ENCODE results near the gene KDM5C. TPM values are rescaled to one million over a fixed set of nuclear protein-coding genes. Genes with fewer than 3 reads are reported as not detected.

The KDM5C gene
- total RNA-seq, 3 donors from 2014 or later: 63.5 to 136 (median 123) TPM

DNA sequence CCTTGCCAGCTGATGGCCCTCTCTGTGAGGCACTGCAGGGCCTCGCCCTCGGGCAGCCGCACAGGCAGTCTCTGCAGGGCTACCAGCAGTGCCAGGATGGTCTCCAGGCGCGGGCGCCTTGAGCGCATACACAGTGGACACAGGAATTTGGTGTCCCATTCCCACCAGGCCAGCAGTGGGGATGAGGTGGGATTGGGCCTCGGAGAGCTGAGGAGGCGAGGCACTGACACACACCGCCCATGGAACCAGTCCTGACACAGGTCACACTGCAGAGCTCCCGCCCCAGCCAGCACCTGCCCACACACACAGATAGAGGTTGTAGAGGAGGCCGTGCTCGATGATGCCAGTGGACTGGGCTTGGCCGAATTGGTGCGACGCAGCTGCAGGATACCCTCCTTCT lies 30.7 kb downstream of the KDM5C start:
- TF ChIP-seq, protein P1, sequence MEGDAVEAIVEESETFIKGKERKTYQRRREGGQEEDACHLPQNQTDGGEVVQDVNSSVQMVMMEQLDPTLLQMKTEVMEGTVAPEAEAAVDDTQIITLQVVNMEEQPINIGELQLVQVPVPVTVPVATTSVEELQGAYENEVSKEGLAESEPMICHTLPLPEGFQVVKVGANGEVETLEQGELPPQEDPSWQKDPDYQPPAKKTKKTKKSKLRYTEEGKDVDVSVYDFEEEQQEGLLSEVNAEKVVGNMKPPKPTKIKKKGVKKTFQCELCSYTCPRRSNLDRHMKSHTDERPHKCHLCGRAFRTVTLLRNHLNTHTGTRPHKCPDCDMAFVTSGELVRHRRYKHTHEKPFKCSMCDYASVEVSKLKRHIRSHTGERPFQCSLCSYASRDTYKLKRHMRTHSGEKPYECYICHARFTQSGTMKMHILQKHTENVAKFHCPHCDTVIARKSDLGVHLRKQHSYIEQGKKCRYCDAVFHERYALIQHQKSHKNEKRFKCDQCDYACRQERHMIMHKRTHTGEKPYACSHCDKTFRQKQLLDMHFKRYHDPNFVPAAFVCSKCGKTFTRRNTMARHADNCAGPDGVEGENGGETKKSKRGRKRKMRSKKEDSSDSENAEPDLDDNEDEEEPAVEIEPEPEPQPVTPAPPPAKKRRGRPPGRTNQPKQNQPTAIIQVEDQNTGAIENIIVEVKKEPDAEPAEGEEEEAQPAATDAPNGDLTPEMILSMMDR (IDR thresholded peaks at IDR 0.05): no peak
- TF ChIP-seq POLR2A (IDR thresholded peaks at IDR 0.05) (no peak), POLR2AphosphoS5 (IDR thresholded peaks at IDR 0.05) (no peak)
- no peaks in the 10 kb centered on the region for H3K4me1 ChIP-seq
- peaks cover 56% of the 10 kb centered on the region for H3K36me3 ChIP-seq
- no peaks in the 10 kb centered on the region for H3K9me3 ChIP-seq
- H3K27me3 ChIP-seq: no peaks in the 10 kb centered on the region
- no peak overlapping the region for H3K27ac ChIP-seq
- no peak for DNase-seq (ENCODE audit: low spot score in 2 of 2)
- H3K4me3 ChIP-seq: no peak overlapping the region
- intact Hi-C loops (cut with DNase I; ENCODE audit: low total_unique reads): no loop called here

DNA sequence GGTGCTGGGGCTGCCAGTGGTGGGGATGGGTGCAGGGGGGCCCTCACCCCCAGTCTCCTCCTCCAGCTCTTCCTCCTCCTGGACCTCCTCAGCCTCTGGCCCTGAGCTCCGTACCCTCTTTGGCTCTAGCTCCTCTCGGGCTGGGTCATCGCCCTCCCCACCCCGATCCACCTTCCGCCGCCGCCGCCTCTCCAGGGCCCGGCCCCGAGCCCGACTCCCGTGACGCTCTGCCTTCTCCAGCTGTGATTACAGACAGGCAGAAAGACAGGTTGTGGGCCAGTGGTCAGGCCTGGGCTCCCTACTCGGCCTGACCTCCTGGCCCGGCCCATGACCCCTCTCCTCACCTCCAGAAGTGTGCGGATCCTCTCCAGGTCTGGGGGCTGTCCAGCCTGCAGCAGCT lies 31.9 kb downstream of the KDM5C start:
- Histone ChIP-seq H3K4me1 (no peaks in the 10 kb centered on the region), H3K36me3 (peaks cover 48% of the 10 kb centered on the region), H3K9me3 (no peaks in the 10 kb centered on the region), H3K27ac (no peak overlapping the region), H3K4me3 (no peak overlapping the region), H3K27me3 (no peaks in the 10 kb centered on the region)
- no peak for TF ChIP-seq POLR2AphosphoS5 (IDR thresholded peaks at IDR 0.05)
- TF ChIP-seq, protein P1 (IDR thresholded peaks at IDR 0.05): no peak
- no peak for DNase-seq (ENCODE audit: low spot score in 2 of 2)
- intact Hi-C loops (cut with DNase I; ENCODE audit: low total_unique reads): no loop called here

DNA sequence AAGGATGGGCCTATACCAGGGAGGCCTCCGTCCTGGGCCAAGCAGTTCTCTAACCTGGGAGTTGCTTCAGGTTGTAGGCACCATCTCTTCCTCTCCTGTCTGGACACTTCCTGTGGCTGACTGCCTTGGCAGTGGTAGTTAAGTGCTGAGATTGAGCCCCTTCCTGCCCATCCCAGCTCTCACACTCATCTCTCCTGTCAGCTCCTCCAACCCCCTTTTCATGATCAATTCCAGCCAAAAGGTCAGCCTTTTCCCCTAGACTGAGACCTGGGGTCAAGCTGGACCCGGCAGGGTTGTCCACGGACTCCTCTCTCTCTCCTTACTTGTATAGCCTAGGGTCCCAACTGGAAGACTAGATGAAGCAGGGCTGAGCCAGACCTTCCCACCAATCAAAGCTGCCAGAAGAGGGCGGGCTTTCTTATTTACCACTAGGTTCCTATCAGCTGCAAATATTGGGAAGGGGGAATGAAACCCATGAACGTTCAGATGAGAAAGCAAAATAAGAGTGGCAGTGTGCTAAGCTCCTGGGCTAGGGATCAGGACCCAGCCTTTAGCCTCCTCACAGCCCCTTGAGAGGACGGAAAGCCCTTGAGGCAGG lies 34.5 kb downstream of the KDM5C start:
- Histone ChIP-seq H3K4me3 (no peak overlapping the region), H3K9me3 (no peaks in the 10 kb centered on the region), H3K27ac (no peak overlapping the region), H3K4me1 (no peaks in the 10 kb centered on the region), H3K36me3 (peaks cover 27% of the 10 kb centered on the region), H3K27me3 (no peaks in the 10 kb centered on the region)
- no peak for DNase-seq (ENCODE audit: low spot score in 2 of 2)
- TF ChIP-seq, protein P1 (IDR thresholded peaks at IDR 0.05): no peak
- TF ChIP-seq POLR2AphosphoS5 (IDR thresholded peaks at IDR 0.05) (no peak), POLR2A (IDR thresholded peaks at IDR 0.05) (no peak)
- intact Hi-C loops (cut with DNase I; ENCODE audit: low total_unique reads): no loop called here

DNA sequence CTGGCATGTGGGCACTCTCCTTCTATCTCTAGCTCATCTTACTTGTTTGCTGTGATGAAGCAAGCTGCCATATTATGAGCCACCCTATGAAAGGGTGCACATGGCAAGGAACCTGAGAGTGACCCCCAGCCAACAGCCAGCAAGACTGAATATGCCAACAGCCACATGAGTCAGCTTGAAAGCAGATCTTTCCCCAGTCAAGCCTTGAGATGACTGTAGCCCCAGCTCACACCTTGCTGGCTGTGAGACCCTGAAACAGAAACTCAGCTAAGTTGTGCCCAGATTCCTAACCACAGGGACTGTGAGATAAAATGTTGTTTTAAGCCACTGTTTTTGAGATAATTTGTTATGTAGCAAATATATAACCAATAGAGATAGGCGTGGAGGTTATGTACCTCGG lies 36.2 kb downstream of the KDM5C start:
- DNase-seq (ENCODE audit: low spot score in 2 of 2): no peak
- peaks cover 10% of the 10 kb centered on the region for H3K36me3 ChIP-seq
- no peaks in the 10 kb centered on the region for H3K9me3 ChIP-seq
- no peak overlapping the region for H3K4me3 ChIP-seq
- TF ChIP-seq POLR2A (IDR thresholded peaks at IDR 0.05) (no peak), POLR2AphosphoS5 (IDR thresholded peaks at IDR 0.05) (no peak)
- TF ChIP-seq, protein P1 (IDR thresholded peaks at IDR 0.05): no peak
- no peaks in the 10 kb centered on the region for H3K27me3 ChIP-seq
- no peaks in the 10 kb centered on the region for H3K4me1 ChIP-seq
- no peak overlapping the region for H3K27ac ChIP-seq
- intact Hi-C loops (cut with DNase I; ENCODE audit: low total_unique reads): no loop called here

DNA sequence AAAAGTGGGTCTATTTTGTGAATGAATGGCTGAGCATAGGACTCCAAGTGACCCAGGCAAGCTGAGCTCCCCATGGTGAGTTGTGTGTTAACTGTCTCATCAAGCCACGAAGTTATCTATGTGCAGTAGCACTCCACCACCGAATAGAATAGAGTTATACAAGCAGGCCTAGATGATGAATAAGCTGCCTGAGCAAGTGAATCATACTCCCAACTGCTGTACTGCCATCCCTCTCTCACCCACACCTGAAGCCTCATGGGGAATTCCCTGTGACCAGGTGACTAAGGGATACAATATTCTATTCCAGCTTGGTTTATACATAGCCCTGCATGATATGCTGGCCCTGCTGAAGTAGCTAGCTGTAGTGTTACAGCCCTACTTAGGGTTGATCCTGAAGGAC lies 38.7 kb downstream of the KDM5C start:
- H3K9me3 ChIP-seq: no peaks in the 10 kb centered on the region
- H3K4me3 ChIP-seq: no peak overlapping the region
- no peak for DNase-seq (ENCODE audit: low spot score in 2 of 2)
- intact Hi-C loops (cut with DNase I; ENCODE audit: low total_unique reads): no loop called here
- H3K36me3 ChIP-seq: no peaks in the 10 kb centered on the region
- no peaks in the 10 kb centered on the region for H3K27me3 ChIP-seq
- no peak for TF ChIP-seq POLR2AphosphoS5 (IDR thresholded peaks at IDR 0.05)
- TF ChIP-seq, protein P1 (IDR thresholded peaks at IDR 0.05): no peak
- no peak for TF ChIP-seq POLR2A (IDR thresholded peaks at IDR 0.05)
- H3K27ac ChIP-seq: no peak overlapping the region
- H3K4me1 ChIP-seq: no peaks in the 10 kb centered on the region

Data from breast epithelium (tissue), 4 donors.